ENCODE measurements around the gene LTB4R2. TPM values are rescaled to one million over a fixed set of nuclear protein-coding genes. Genes with fewer than 3 reads are reported as not detected.

LTB4R2 gene
- total RNA-seq, 1 donor from 2014 or later = 9.4 TPM

GRCh38 chr14:24297190-24297964, 12.6 kb upstream of the LTB4R2 start:
- Mint-ChIP-seq H3K9me3 (no peaks in the 10 kb centered on the region), H3K36me3 (ENCODE audit: low read depth) (peaks cover 2% of the 10 kb centered on the region), H3K4me3 (peak overlapping the region; percentile 73), H3K27ac (ENCODE audit: unreplicated experiment) (no peak overlapping the region), H3K4me1 (peaks cover 32% of the 10 kb centered on the region), H3K27me3 (ENCODE audit: low read depth) (no peaks in the 10 kb centered on the region)
- TF ChIP-seq CTCF (conservative IDR thresholded peaks at IDR 0.05) = peak; percentile 59
- no peak for DNase-seq (ENCODE audit: low read depth, low spot score)

GRCh38 chr14:24298892-24299254, 11.1 kb upstream of the LTB4R2 start:
- H3K4me1 Mint-ChIP-seq = peaks cover 32% of the 10 kb centered on the region
- H3K9me3 Mint-ChIP-seq = no peaks in the 10 kb centered on the region
- H3K4me3 Mint-ChIP-seq = peak overlapping the region; percentile 97
- peak overlapping the region; percentile 94 for H3K27ac Mint-ChIP-seq (ENCODE audit: unreplicated experiment)
- H3K36me3 Mint-ChIP-seq (ENCODE audit: low read depth) = peaks cover 2% of the 10 kb centered on the region
- no peaks in the 10 kb centered on the region for H3K27me3 Mint-ChIP-seq (ENCODE audit: low read depth)
- no peak for DNase-seq (ENCODE audit: low read depth, low spot score)
- TF ChIP-seq CTCF (conservative IDR thresholded peaks at IDR 0.05) = no peak

DNA sequence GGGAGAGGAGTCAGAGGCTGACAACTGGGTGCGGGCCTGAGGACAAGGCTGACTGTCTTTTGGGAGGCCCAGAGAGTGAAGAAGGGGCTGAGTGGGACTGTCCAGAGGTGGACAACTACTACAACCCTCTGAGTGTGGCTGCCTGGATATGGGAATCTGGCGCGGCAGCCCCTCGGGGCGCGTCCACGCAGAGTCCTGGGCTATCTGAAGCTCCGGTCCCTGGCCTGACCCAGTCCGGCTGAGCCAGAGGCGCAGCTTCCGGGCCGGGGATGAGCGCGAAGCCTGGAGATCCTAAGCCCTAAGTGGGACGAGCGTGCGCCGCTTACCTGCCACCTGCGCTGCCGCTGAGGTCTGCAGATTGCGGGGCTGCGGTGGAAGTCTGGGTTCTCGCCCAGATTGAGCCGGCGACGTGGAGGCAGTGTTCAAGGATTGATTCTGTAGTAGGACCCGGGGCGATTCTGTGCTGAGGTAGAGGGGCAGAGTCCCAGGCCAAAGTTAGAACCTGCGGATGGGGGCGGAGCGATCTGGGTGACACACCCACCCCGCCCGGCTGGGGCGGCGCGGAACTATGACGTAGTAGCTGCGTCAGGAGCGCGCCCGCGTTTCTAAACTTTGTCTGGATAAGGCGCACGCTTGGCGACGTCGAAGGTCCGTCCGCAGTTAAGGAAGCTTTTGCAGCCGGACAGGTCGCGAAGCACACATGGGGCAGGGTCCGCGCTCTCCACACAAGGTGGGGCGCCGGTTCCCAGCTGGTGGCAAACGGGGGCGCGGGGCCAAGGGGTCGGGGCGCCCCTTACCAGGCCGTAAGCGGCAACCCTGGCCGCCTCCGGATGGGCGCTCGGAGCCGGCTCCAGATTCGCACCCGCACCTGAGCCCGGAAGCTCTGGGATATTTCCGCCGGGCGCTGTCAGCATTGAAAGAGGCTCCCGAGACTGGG, 10.4 kb upstream of the LTB4R2 start, which contains the start of the genes DHRS1 and NOP9:
Gene DHRS1 (minus strand): TSS at position 526 of the 937 bp plus-strand sequence. CDS start 674 bp downstream, outside the sequence.
Gene NOP9 (plus strand): TSS at position 596 of the 937 bp plus-strand sequence. CDS start 105 bp downstream, at position 701.
- peak; percentile 89 for DNase-seq (ENCODE audit: low read depth, low spot score)

DNA sequence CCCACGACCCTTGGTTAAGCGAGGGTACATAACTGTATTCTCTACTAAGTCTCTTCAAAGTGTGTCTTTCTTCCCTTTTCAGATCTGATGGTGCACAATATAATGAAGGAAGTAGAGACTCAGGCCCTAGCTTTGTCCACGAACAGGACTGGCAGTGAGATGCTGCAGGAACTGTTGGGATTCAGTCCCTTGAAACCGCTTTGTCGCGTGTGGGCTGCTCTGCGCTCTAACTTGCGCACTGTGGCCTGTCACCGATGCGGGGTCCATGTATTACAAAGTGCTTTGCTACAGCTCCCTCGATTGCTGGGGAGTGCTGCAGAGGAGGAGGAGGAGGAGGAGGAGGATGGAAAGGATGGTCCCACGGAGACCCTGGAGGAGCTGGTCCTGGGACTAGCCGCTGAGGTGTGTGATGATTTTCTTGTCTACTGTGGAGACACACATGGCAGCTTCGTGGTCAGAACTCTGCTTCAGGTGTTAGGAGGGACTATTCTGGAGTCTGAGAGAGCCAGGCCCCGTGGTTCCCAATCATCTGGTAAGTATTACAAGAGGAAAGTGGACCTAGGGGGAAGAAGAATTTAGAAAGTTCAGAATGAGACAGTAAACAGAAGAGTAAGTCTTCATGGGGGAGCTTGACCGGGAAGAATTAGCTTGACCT, 9.5 kb upstream of the LTB4R2 start:
- DNase-seq (ENCODE audit: low read depth, low spot score) = no peak
- TF ChIP-seq CTCF (conservative IDR thresholded peaks at IDR 0.05) = no peak
- peak overlapping the region; percentile 97 for H3K4me3 Mint-ChIP-seq
- no peaks in the 10 kb centered on the region for H3K27me3 Mint-ChIP-seq (ENCODE audit: low read depth)
- peaks cover 2% of the 10 kb centered on the region for H3K36me3 Mint-ChIP-seq (ENCODE audit: low read depth)
- H3K27ac Mint-ChIP-seq (ENCODE audit: unreplicated experiment) = peak overlapping the region; percentile 72
- H3K4me1 Mint-ChIP-seq = peaks cover 32% of the 10 kb centered on the region
- no peaks in the 10 kb centered on the region for H3K9me3 Mint-ChIP-seq

More for the DNA sequence above, 10.4 kb upstream of the LTB4R2 start, which contains the start of the genes DHRS1 and NOP9:
- TF ChIP-seq CTCF (conservative IDR thresholded peaks at IDR 0.05) = no peak
- Mint-ChIP-seq H3K27me3 (ENCODE audit: low read depth) (no peaks in the 10 kb centered on the region), H3K4me3 (peak within 1 kb of the TSS; percentile 97), H3K27ac (ENCODE audit: unreplicated experiment) (peak within 1 kb of the TSS; percentile 94), H3K36me3 (ENCODE audit: low read depth) (peaks cover 2% of the 10 kb centered on the region), H3K9me3 (no peaks in the 10 kb centered on the region), H3K4me1 (peaks cover 32% of the 10 kb centered on the region)

DNA sequence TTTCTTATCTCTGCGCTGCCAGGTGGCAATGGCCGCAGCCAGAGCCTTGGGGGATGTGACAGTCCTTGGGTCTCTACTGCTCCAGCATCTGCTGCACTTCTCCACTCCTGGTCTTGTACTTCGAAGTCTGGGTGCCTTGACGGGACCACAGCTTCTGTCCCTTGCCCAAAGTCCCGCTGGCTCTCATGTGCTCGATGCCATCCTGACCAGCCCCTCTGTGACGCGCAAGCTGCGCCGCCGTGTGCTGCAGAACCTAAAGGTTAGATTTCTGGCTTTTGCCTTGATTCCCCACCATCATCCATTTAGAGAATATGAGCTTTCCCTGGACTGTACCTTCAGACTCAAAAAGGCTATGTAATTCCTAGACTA, 5.9 kb upstream of the LTB4R2 start:
- Mint-ChIP-seq H3K27me3 (ENCODE audit: low read depth) (no peaks in the 10 kb centered on the region), H3K36me3 (ENCODE audit: low read depth) (peaks cover 5% of the 10 kb centered on the region), H3K4me1 (peaks cover 22% of the 10 kb centered on the region), H3K9me3 (no peaks in the 10 kb centered on the region), H3K4me3 (no peak overlapping the region), H3K27ac (ENCODE audit: unreplicated experiment) (no peak overlapping the region)
- DNase-seq (ENCODE audit: low read depth, low spot score) = no peak
- TF ChIP-seq CTCF (conservative IDR thresholded peaks at IDR 0.05) = no peak
